COLO668 (cell line): ENCODE data around the gene COL1A1.

Experiments
- DNase-seq: peaks from one replicate; lab custom pipeline; 2025; ENCODE audit not compliant: unreplicated experiment; lab: John Stamatoyannopoulos, UW

COL1A1 gene

GRCh38 chr17:50200457-50201275 is 765 bp downstream of the COL1A1 start:
- peak; percentile 45 for DNase-seq

- DNase-seq: peak; percentile 31
Measured at GRCh38 chr17:50199803-50200456, 1.5 kb downstream of the COL1A1 start.

GRCh38 chr17:50199211-50199802 is 2.1 kb downstream of the COL1A1 start:
- DNase-seq: no peak

- peak; percentile 11 for DNase-seq
Measured at GRCh38 chr17:50198026-50198669, 3.3 kb downstream of the COL1A1 start.

- DNase-seq: no peak
Measured at GRCh38 chr17:50196826-50197225, 4.6 kb downstream of the COL1A1 start.

- no peak for DNase-seq
Measured at GRCh38 chr17:50196036-50196435, 5.4 kb downstream of the COL1A1 start.

GRCh38 chr17:50194934-50195865 is 6.2 kb downstream of the COL1A1 start:
- DNase-seq: no peak

- no peak for DNase-seq
Measured at GRCh38 chr17:50194140-50194933, 7.1 kb downstream of the COL1A1 start.

GRCh38 chr17:50192618-50193291 is 8.7 kb downstream of the COL1A1 start:
- no peak for DNase-seq

GRCh38 chr17:50192144-50192617 is 9.2 kb downstream of the COL1A1 start:
- DNase-seq: no peak

GRCh38 chr17:50191359-50192143 is 9.9 kb downstream of the COL1A1 start:
- no peak for DNase-seq

- DNase-seq: no peak
Measured at GRCh38 chr17:50190603-50191358, 10.7 kb downstream of the COL1A1 start.

- DNase-seq: no peak
Measured at GRCh38 chr17:50190293-50190602, 11.2 kb downstream of the COL1A1 start.

- DNase-seq: no peak
Measured at GRCh38 chr17:50189550-50190292, 11.7 kb downstream of the COL1A1 start.

- no peak for DNase-seq
Measured at GRCh38 chr17:50188921-50189549, 12.4 kb downstream of the COL1A1 start.

GRCh38 chr17:50188531-50188920 is 12.9 kb downstream of the COL1A1 start:
- no peak for DNase-seq
